ENCODE data around the gene SRI. TPM values are rescaled to one million over a fixed set of nuclear protein-coding genes. Genes with fewer than 3 reads are reported as not detected.
A peak's percentile ranks its signal among the peaks of the same experiment; 100 is the strongest.
"Not testable (repeated sequence)": the region's sequence is repeated elsewhere in the genome, so short reads cannot be mapped to it uniquely, and the experiment has no call there.

Gene SRI
- total and polyA plus RNA-seq, 2 donors: 62.5 to 87.4 TPM

GRCh38 chr7:88176190-88176589, 43.6 kb downstream of the SRI start:
- no peak overlapping the region for H3K4me3 ChIP-seq (ENCODE audit: low read length in 2 of 2)
- no peak for DNase-seq (ENCODE audit: low read depth in 6 of 9, low spot score in 9 of 9)
- H3K36me3 ChIP-seq (ENCODE audit: control insufficient read depth in 2 of 2, insufficient read depth in 2 of 2, low read length in 1 of 2): no peaks in the 10 kb centered on the region
- 96% methylated on average over 5 of the region's 5 CpGs for whole genome bisulfite sequencing
- no peaks in the 10 kb centered on the region for H3K27me3 ChIP-seq (ENCODE audit: control insufficient read depth in 2 of 2, insufficient read depth in 1 of 2, low read length in 1 of 2)
- no peak overlapping the region for H3K27ac ChIP-seq (ENCODE audit: low read depth in 1 of 2, low read length in 1 of 2)
- H3K9me3 ChIP-seq (ENCODE audit: control insufficient read depth in 2 of 2, insufficient read depth in 1 of 2, low read length in 1 of 2): no peaks in the 10 kb centered on the region
- H3K4me1 ChIP-seq (ENCODE audit: control insufficient read depth in 2 of 2, insufficient read depth in 2 of 2, low read length in 2 of 2): no peaks in the 10 kb centered on the region

DNA sequence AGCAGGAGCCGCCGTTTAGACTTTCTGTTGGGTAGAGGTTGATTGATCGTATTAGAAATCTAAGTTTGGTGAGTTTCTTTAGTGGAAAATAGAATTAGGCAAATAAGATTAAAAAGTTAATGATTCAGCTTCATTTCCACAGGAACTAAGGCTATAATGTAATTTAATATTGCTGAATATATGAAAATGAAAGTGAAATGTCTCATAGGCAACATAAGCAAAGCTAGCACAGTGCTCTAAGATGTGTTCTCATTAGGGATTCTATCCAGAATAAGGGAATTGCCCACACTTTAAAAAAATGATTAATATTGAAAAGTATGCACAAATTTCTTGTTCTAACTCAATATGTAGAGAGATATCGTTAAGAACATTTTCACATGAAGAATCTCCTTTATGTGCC, 47.0 kb downstream of the SRI start:
- H3K27me3 ChIP-seq (ENCODE audit: control insufficient read depth in 2 of 2, insufficient read depth in 1 of 2, low read length in 1 of 2): no peaks in the 10 kb centered on the region
- no peaks in the 10 kb centered on the region for H3K36me3 ChIP-seq (ENCODE audit: control insufficient read depth in 2 of 2, insufficient read depth in 2 of 2, low read length in 1 of 2)
- H3K9me3 ChIP-seq (ENCODE audit: control insufficient read depth in 2 of 2, insufficient read depth in 1 of 2, low read length in 1 of 2): no peaks in the 10 kb centered on the region
- no peak for DNase-seq (ENCODE audit: low read depth in 6 of 9, low spot score in 9 of 9)
- 98% methylated on average over 4 of the region's 4 CpGs for WGBS
- H3K27ac ChIP-seq (ENCODE audit: low read depth in 1 of 2, low read length in 1 of 2): no peak overlapping the region
- no peaks in the 10 kb centered on the region for H3K4me1 ChIP-seq (ENCODE audit: control insufficient read depth in 2 of 2, insufficient read depth in 2 of 2, low read length in 2 of 2)
- no peak overlapping the region for H3K4me3 ChIP-seq (ENCODE audit: low read length in 2 of 2)

GRCh38 chr7:88169717-88170320, 50.0 kb downstream of the SRI start:
- peak in 6 of 9 donors; percentile 4 to 42 (median 20) for DNase-seq (ENCODE audit: low read depth in 6 of 9, low spot score in 9 of 9)
- Histone ChIP-seq H3K4me3 (ENCODE audit: low read length in 2 of 2) (no peak overlapping the region), H3K27me3 (ENCODE audit: control insufficient read depth in 2 of 2, insufficient read depth in 1 of 2, low read length in 1 of 2) (no peaks in the 10 kb centered on the region), H3K27ac (ENCODE audit: low read depth in 1 of 2, low read length in 1 of 2) (no peak overlapping the region), H3K9me3 (ENCODE audit: control insufficient read depth in 2 of 2, insufficient read depth in 1 of 2, low read length in 1 of 2) (no peaks in the 10 kb centered on the region), H3K4me1 (ENCODE audit: control insufficient read depth in 2 of 2, insufficient read depth in 2 of 2, low read length in 2 of 2) (no peaks in the 10 kb centered on the region), H3K36me3 (ENCODE audit: control insufficient read depth in 2 of 2, insufficient read depth in 2 of 2, low read length in 1 of 2) (no peaks in the 10 kb centered on the region)
- WGBS: 59% methylated on average over 1 of the region's 1 CpG

DNA sequence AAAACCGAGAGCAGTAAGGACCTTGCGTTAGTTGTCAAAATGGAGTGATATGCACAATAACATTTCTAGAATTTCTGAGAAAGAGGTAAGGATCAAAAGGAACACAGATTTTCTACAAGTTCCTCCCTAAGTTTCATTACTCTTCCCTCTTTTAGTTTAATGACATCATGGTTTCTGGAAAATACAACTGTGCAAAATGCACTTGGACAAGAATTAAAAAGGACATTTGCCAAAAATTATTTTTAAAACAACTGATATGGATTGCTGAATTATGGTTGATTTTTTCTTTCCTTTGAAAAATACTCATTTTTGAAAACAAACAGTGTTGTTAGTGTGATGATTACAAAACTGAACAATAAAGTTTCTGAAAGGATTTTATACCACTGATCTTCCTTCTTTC, 52.1 kb downstream of the SRI start:
- H3K4me3 ChIP-seq (ENCODE audit: low read length in 2 of 2): no peak overlapping the region
- H3K36me3 ChIP-seq (ENCODE audit: control insufficient read depth in 2 of 2, insufficient read depth in 2 of 2, low read length in 1 of 2): no peaks in the 10 kb centered on the region
- H3K27ac ChIP-seq (ENCODE audit: low read depth in 1 of 2, low read length in 1 of 2): no peak overlapping the region
- WGBS: 96% methylated on average over 2 of the region's 2 CpGs
- H3K27me3 ChIP-seq (ENCODE audit: control insufficient read depth in 2 of 2, insufficient read depth in 1 of 2, low read length in 1 of 2): no peaks in the 10 kb centered on the region
- H3K4me1 ChIP-seq (ENCODE audit: control insufficient read depth in 2 of 2, insufficient read depth in 2 of 2, low read length in 2 of 2): no peaks in the 10 kb centered on the region
- no peaks in the 10 kb centered on the region for H3K9me3 ChIP-seq (ENCODE audit: control insufficient read depth in 2 of 2, insufficient read depth in 1 of 2, low read length in 1 of 2)
- DNase-seq (ENCODE audit: low read depth in 6 of 9, low spot score in 9 of 9): no peak

DNA sequence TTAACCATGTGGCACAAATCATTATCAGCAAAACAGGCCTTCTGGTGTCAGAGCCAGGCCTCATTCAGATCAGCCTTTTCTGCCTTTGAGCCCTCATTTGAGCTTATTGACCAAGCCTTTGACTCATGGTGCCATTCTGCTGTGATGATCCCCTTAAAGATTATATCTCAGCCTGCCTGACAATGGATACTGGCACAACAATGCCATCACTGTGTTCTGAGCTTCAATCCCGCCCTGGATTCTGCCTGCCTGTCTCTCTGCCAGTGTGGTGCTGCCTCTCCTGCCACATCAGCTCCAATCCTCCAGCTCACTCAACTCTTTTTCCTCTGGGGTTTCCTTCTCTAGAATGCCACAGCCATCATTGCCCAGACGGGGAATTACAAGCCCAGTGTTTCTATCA, 52.6 kb downstream of the SRI start:
- no peaks in the 10 kb centered on the region for H3K27me3 ChIP-seq (ENCODE audit: control insufficient read depth in 2 of 2, insufficient read depth in 1 of 2, low read length in 1 of 2)
- H3K27ac ChIP-seq (ENCODE audit: low read depth in 1 of 2, low read length in 1 of 2): no peak overlapping the region
- H3K4me1 ChIP-seq (ENCODE audit: control insufficient read depth in 2 of 2, insufficient read depth in 2 of 2, low read length in 2 of 2): no peaks in the 10 kb centered on the region
- H3K4me3 ChIP-seq (ENCODE audit: low read length in 2 of 2): no peak overlapping the region
- no peaks in the 10 kb centered on the region for H3K36me3 ChIP-seq (ENCODE audit: control insufficient read depth in 2 of 2, insufficient read depth in 2 of 2, low read length in 1 of 2)
- H3K9me3 ChIP-seq (ENCODE audit: control insufficient read depth in 2 of 2, insufficient read depth in 1 of 2, low read length in 1 of 2): no peaks in the 10 kb centered on the region
- 100% methylated on average over 2 of the region's 2 CpGs for WGBS
- DNase-seq (ENCODE audit: low read depth in 6 of 9, low spot score in 9 of 9): no peak

- H3K36me3 ChIP-seq (ENCODE audit: control insufficient read depth in 2 of 2, insufficient read depth in 2 of 2, low read length in 1 of 2): no peaks in the 10 kb centered on the region
- H3K4me3 ChIP-seq (ENCODE audit: low read length in 2 of 2): no peak overlapping the region
- no peak for DNase-seq (ENCODE audit: low read depth in 6 of 9, low spot score in 9 of 9)
- no peaks in the 10 kb centered on the region for H3K27me3 ChIP-seq (ENCODE audit: control insufficient read depth in 2 of 2, insufficient read depth in 1 of 2, low read length in 1 of 2)
- H3K4me1 ChIP-seq (ENCODE audit: control insufficient read depth in 2 of 2, insufficient read depth in 2 of 2, low read length in 2 of 2): no peaks in the 10 kb centered on the region
- H3K27ac ChIP-seq (ENCODE audit: low read depth in 1 of 2, low read length in 1 of 2): no peak overlapping the region
- H3K9me3 ChIP-seq (ENCODE audit: control insufficient read depth in 2 of 2, insufficient read depth in 1 of 2, low read length in 1 of 2): no peaks in the 10 kb centered on the region
Measured at GRCh38 chr7:88165697-88166096, 54.1 kb downstream of the SRI start.

GRCh38 chr7:88159741-88160140, 60.1 kb downstream of the SRI start:
- H3K27ac ChIP-seq (ENCODE audit: low read depth in 1 of 2, low read length in 1 of 2); DNase-seq (ENCODE audit: low read depth in 6 of 9, low spot score in 9 of 9); H3K27me3 ChIP-seq (ENCODE audit: control insufficient read depth in 2 of 2, insufficient read depth in 1 of 2, low read length in 1 of 2); H3K4me3 ChIP-seq (ENCODE audit: low read length in 2 of 2); H3K9me3 ChIP-seq (ENCODE audit: control insufficient read depth in 2 of 2, insufficient read depth in 1 of 2, low read length in 1 of 2); H3K36me3 ChIP-seq (ENCODE audit: control insufficient read depth in 2 of 2, insufficient read depth in 2 of 2, low read length in 1 of 2); H3K4me1 ChIP-seq (ENCODE audit: control insufficient read depth in 2 of 2, insufficient read depth in 2 of 2, low read length in 2 of 2): not testable (repeated sequence)
- WGBS: 94% methylated on average over 2 of the region's 2 CpGs

DNA sequence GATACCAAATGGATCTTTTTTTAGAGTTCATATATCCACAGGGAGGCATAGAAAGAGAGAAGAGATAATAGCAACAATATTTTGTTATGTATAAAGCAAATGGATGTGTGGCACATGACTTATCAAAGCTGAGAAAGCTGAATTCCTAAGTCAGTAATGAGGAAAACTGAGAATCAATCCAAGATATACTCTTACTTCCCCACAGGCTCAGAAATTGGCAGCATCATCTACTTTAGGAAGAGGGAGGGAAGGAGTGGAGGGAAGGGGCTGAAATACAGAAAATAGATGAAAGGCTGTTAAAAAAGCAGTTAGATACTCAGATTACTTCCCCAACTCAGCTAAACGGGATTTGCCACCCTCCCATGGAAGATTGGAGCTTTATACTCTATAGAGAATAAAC, 63.5 kb downstream of the SRI start:
- 91% methylated on average over 1 of the region's 1 CpG for WGBS
- Histone ChIP-seq H3K27me3 (ENCODE audit: control insufficient read depth in 2 of 2, insufficient read depth in 1 of 2, low read length in 1 of 2) (no peaks in the 10 kb centered on the region), H3K9me3 (ENCODE audit: control insufficient read depth in 2 of 2, insufficient read depth in 1 of 2, low read length in 1 of 2) (no peaks in the 10 kb centered on the region), H3K36me3 (ENCODE audit: control insufficient read depth in 2 of 2, insufficient read depth in 2 of 2, low read length in 1 of 2) (no peaks in the 10 kb centered on the region), H3K4me1 (ENCODE audit: control insufficient read depth in 2 of 2, insufficient read depth in 2 of 2, low read length in 2 of 2) (no peaks in the 10 kb centered on the region), H3K27ac (ENCODE audit: low read depth in 1 of 2, low read length in 1 of 2) (no peak overlapping the region), H3K4me3 (ENCODE audit: low read length in 2 of 2) (no peak overlapping the region)
- no peak for DNase-seq (ENCODE audit: low read depth in 6 of 9, low spot score in 9 of 9)

GRCh38 chr7:88155756-88156155, 64.1 kb downstream of the SRI start:
- Histone ChIP-seq H3K36me3 (ENCODE audit: control insufficient read depth in 2 of 2, insufficient read depth in 2 of 2, low read length in 1 of 2) (no peaks in the 10 kb centered on the region), H3K27ac (ENCODE audit: low read depth in 1 of 2, low read length in 1 of 2) (no peak overlapping the region), H3K27me3 (ENCODE audit: control insufficient read depth in 2 of 2, insufficient read depth in 1 of 2, low read length in 1 of 2) (no peaks in the 10 kb centered on the region), H3K4me1 (ENCODE audit: control insufficient read depth in 2 of 2, insufficient read depth in 2 of 2, low read length in 2 of 2) (no peaks in the 10 kb centered on the region), H3K9me3 (ENCODE audit: control insufficient read depth in 2 of 2, insufficient read depth in 1 of 2, low read length in 1 of 2) (no peaks in the 10 kb centered on the region), H3K4me3 (ENCODE audit: low read length in 2 of 2) (no peak overlapping the region)
- 96% methylated on average over 4 of the region's 4 CpGs for WGBS
- no peak for DNase-seq (ENCODE audit: low read depth in 6 of 9, low spot score in 9 of 9)
